Parathyroid adenoma (tissue), 2 donors: Measurements from ENCODE around the gene ERH.
"Not testable (repeated sequence)": the region's sequence is repeated elsewhere in the genome, so short reads cannot be mapped to it uniquely, and the experiment has no call there.

ENCODE experiments used
- H2AFZ ChIP-seq: fragments of 300-600 bp; sonication (generic); one replicate; pipeline ENCODE4 v1.7.0; 2017; ENCODE audit warnings: antibody characterized with exemption, mild to moderate bottlenecking
- H3K27ac ChIP-seq: fragments of 300-600 bp; sonication (generic); one replicate; pipeline ENCODE4 v1.7.0; 2017
- H3K27me3 ChIP-seq: fragments of 300-600 bp; sonication (generic); one replicate; pipeline ENCODE4 v1.7.0; 2017; ENCODE audit warnings: low read length; ENCODE audit not compliant: control insufficient read depth, insufficient read depth
- H3K36me3 ChIP-seq: fragments of 300-600 bp; sonication (generic); one replicate; pipeline ENCODE4 v1.7.0; 2017; ENCODE audit warnings: low read length; ENCODE audit not compliant: control insufficient read depth, insufficient read depth
- H3K4me1 ChIP-seq: fragments of 300-600 bp; sonication (generic); one replicate; pipeline ENCODE4 v1.7.0; 2017; ENCODE audit warnings: control low read depth
- H3K4me2 ChIP-seq: fragments of 300-600 bp; sonication (generic); one replicate; pipeline ENCODE4 v1.7.0; 2017; ENCODE audit warnings: low read length
- H3K4me3 ChIP-seq: fragments of 300-600 bp; sonication (generic); one replicate; pipeline ENCODE4 v1.7.0; 2017; ENCODE audit warnings: low read depth, low read length
- H3K79me2 ChIP-seq: fragments of 300-600 bp; sonication (generic); one replicate; pipeline ENCODE4 v1.7.0; 2017; ENCODE audit warnings: control low read depth
- H3K9ac ChIP-seq: fragments of 300-600 bp; sonication (generic); one replicate; pipeline ENCODE4 v1.7.0; 2017; ENCODE audit warnings: mild to moderate bottlenecking
- H3K9me3 ChIP-seq: fragments of 300-600 bp; sonication (generic); one replicate; pipeline ENCODE4 v1.7.0; 2017; ENCODE audit warnings: low read length; ENCODE audit not compliant: control insufficient read depth
- CTCF ChIP-seq: fragments of 300-600 bp; sonication (generic); IDR thresholded peaks from one replicate; pipeline ENCODE4 v1.7.0; 2017; ENCODE audit warnings: antibody characterized with exemption, mild to moderate bottlenecking
- donor health status: primary hyperparathyroidism.

Gene ERH

GRCh38 chr14:69424149-69424923 is 26.2 kb upstream of the ERH start:
- Histone ChIP-seq H3K36me3 (no peaks in the 10 kb centered on the region), H3K27ac (no peak overlapping the region), H3K4me1 (no peaks in the 10 kb centered on the region), H2AFZ (no peak overlapping the region), H3K27me3 (no peaks in the 10 kb centered on the region), H3K4me2 (no peak overlapping the region), H3K9ac (no peak overlapping the region), H3K4me3 (no peak overlapping the region), H3K79me2 (peaks cover 6% of the 10 kb centered on the region), H3K9me3 (no peaks in the 10 kb centered on the region)
- no peak for TF ChIP-seq CTCF

- Histone ChIP-seq H3K4me3 (no peak overlapping the region), H3K27ac (no peak overlapping the region), H3K4me1 (no peaks in the 10 kb centered on the region), H3K9me3 (no peaks in the 10 kb centered on the region), H3K4me2 (no peak overlapping the region), H3K36me3 (no peaks in the 10 kb centered on the region), H3K27me3 (no peaks in the 10 kb centered on the region), H2AFZ (no peak overlapping the region), H3K79me2 (peaks cover 7% of the 10 kb centered on the region), H3K9ac (no peak overlapping the region)
- no peak for TF ChIP-seq CTCF
Measured at GRCh38 chr14:69423279-69423678, 25.2 kb upstream of the ERH start.

GRCh38 chr14:69416087-69416486 is 18.0 kb upstream of the ERH start:
- H3K79me2 ChIP-seq = peaks cover 33% of the 10 kb centered on the region
- not testable (repeated sequence) for H3K9ac ChIP-seq, H3K36me3 ChIP-seq, H3K9me3 ChIP-seq, H2AFZ ChIP-seq, H3K27me3 ChIP-seq, H3K4me1 ChIP-seq, H3K27ac ChIP-seq, H3K4me2 ChIP-seq, H3K4me3 ChIP-seq

- H3K27me3 ChIP-seq = no peaks in the 10 kb centered on the region
- H3K27ac ChIP-seq = no peak overlapping the region
- no peak overlapping the region for H3K4me2 ChIP-seq
- no peak overlapping the region for H3K9ac ChIP-seq
- no peak overlapping the region for H2AFZ ChIP-seq
- no peaks in the 10 kb centered on the region for H3K36me3 ChIP-seq
- H3K9me3 ChIP-seq = no peaks in the 10 kb centered on the region
- no peaks in the 10 kb centered on the region for H3K4me1 ChIP-seq
- peaks cover 44% of the 10 kb centered on the region for H3K79me2 ChIP-seq
- H3K4me3 ChIP-seq = no peak overlapping the region
- TF ChIP-seq CTCF = no peak
Measured at GRCh38 chr14:69413483-69413882, 15.4 kb upstream of the ERH start.

GRCh38 chr14:69408331-69408960 is 10.3 kb upstream of the ERH start:
- no peaks in the 10 kb centered on the region for H3K27me3 ChIP-seq
- H3K9ac ChIP-seq = no peak overlapping the region
- peaks cover 53% of the 10 kb centered on the region for H3K79me2 ChIP-seq
- H3K4me1 ChIP-seq = no peaks in the 10 kb centered on the region
- TF ChIP-seq CTCF = no peak
- no peaks in the 10 kb centered on the region for H3K9me3 ChIP-seq
- no peak overlapping the region for H3K4me3 ChIP-seq
- no peak overlapping the region for H3K4me2 ChIP-seq
- no peak overlapping the region for H3K27ac ChIP-seq
- H2AFZ ChIP-seq = no peak overlapping the region
- H3K36me3 ChIP-seq = no peaks in the 10 kb centered on the region
